GM19395 (cell line): ENCODE data around the gene STT3B.

Experiments
- ATAC-seq: cut with Tn5 transposase; IDR thresholded peaks from one replicate; pipeline ENCODE4 v1.9.1; 2021; ENCODE audit warnings: mild to moderate bottlenecking, moderate library complexity; ENCODE audit not compliant: unreplicated experiment

The STT3B gene

GRCh38 chr3:31546725-31547124 lies 14.0 kb downstream of the STT3B start:
- no peak for ATAC-seq

- peak; percentile 58 for ATAC-seq
Observed at GRCh38 chr3:31550452-31551251, 17.9 kb downstream of the STT3B start.

- ATAC-seq, result no peak
Observed at GRCh38 chr3:31551646-31552045, 18.9 kb downstream of the STT3B start.

GRCh38 chr3:31552103-31552502 lies 19.4 kb downstream of the STT3B start:
- ATAC-seq, result no peak

GRCh38 chr3:31553258-31553657 lies 20.5 kb downstream of the STT3B start:
- ATAC-seq, result no peak

GRCh38 chr3:31555204-31555603 lies 22.5 kb downstream of the STT3B start:
- ATAC-seq, result no peak

- ATAC-seq, result no peak
Observed at GRCh38 chr3:31559872-31560534, 27.3 kb downstream of the STT3B start.

- ATAC-seq, result no peak
Observed at GRCh38 chr3:31561891-31562290, 29.2 kb downstream of the STT3B start.

- no peak for ATAC-seq
Observed at GRCh38 chr3:31562525-31562924, 29.8 kb downstream of the STT3B start.

- no peak for ATAC-seq
Observed at GRCh38 chr3:31565288-31565687, 32.6 kb downstream of the STT3B start.

- ATAC-seq, result no peak
Observed at GRCh38 chr3:31567036-31567435, 34.3 kb downstream of the STT3B start.

GRCh38 chr3:31568649-31569048 lies 35.9 kb downstream of the STT3B start:
- ATAC-seq, result no peak

GRCh38 chr3:31571325-31571724 lies 38.6 kb downstream of the STT3B start:
- ATAC-seq, result no peak

GRCh38 chr3:31572236-31573004 lies 39.7 kb downstream of the STT3B start:
- peak; percentile 56 for ATAC-seq

GRCh38 chr3:31573036-31573779 lies 40.5 kb downstream of the STT3B start:
- peak; percentile 48 for ATAC-seq

GRCh38 chr3:31575448-31575847 lies 42.7 kb downstream of the STT3B start:
- ATAC-seq, result no peak

GRCh38 chr3:31576521-31576920 lies 43.8 kb downstream of the STT3B start:
- ATAC-seq, result no peak

- ATAC-seq, result no peak
Observed at GRCh38 chr3:31577232-31577631, 44.5 kb downstream of the STT3B start.

GRCh38 chr3:31579828-31580227 lies 47.1 kb downstream of the STT3B start:
- ATAC-seq, result no peak

- ATAC-seq, result no peak
Observed at GRCh38 chr3:31580645-31581044, 47.9 kb downstream of the STT3B start.

GRCh38 chr3:31581660-31582059 lies 48.9 kb downstream of the STT3B start:
- no peak for ATAC-seq
